ENCODE results near the gene HOXA5.

DNA sequence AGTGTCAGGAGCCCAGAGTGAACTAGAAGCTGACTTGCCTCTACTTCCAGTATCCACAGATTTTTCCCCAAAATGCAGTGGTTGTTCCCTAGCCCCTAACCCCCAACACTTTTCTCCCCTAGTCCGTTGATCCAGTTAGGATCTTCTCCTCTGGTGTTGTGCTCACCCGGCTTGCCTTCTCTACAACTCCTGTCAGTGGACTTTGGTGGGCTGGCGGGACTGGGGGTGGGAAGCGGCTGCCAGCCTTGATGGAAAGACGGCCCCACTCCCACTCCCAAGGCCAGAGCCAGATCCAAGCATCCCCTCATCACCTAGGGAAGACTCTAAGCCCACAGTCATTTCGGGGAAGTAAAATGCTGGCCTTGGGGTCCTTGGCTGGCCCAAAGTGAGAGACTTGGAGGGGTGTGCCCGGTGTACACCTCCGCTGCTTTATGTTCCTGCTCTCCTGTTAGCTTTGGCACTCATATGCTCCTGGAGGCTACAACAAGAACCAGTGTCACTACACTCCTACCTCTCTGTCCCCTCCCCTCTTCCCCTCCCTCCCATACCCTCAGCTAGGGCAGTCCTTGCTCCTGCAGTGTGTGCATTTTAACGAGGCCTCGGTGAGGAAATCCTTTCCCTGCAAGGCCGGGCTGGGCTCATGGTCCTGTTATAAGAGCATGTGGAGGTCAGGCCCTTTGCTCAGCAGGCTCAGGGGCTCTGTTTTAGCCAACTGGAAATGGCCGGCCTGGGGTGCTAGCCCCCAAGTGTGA, 31.6 kb upstream of the HOXA5 start:
- TF ChIP-seq GATA2 (IDR thresholded peaks at IDR 0.05; ENCODE audit: low read depth, low read length) (no peak), GATA3 (IDR thresholded peaks at IDR 0.05; ENCODE audit: low read depth, low read length) (no peak)

Data from SH-SY5Y (cell line).